HUES6 (cell line): ENCODE measurements around the gene HEPHL1.

ENCODE experiments used
- H3K27ac ChIP-seq: 2 replicates; pipeline ENCODE4 v1.7.0; 2013; ENCODE audit warnings: low read depth, mild to moderate bottlenecking, low read length, inconsistent platforms
- H3K27me3 ChIP-seq: 2 replicates; pipeline ENCODE4 v1.6.1; 2013; ENCODE audit warnings: low read length; ENCODE audit not compliant: control insufficient read depth, insufficient read depth
- H3K36me3 ChIP-seq: 2 replicates; pipeline ENCODE4 v1.6.1; 2013; ENCODE audit warnings: low read length; ENCODE audit not compliant: control insufficient read depth, insufficient read depth
- H3K4me1 ChIP-seq: 2 replicates; pipeline ENCODE4 v1.6.1; 2013; ENCODE audit warnings: low read length; ENCODE audit not compliant: control insufficient read depth, insufficient read depth
- H3K4me3 ChIP-seq: 2 replicates; pipeline ENCODE4 v1.5.1; 2013; ENCODE audit warnings: low read depth, low read length
- H3K9ac ChIP-seq: one replicate; pipeline ENCODE4 v1.6.1; 2013; ENCODE audit warnings: mild to moderate bottlenecking, low read length
- H3K9me3 ChIP-seq: 2 replicates; pipeline ENCODE4 v1.6.1; 2013; ENCODE audit warnings: low read depth, low read length; ENCODE audit not compliant: control insufficient read depth, insufficient read depth

The HEPHL1 gene

GRCh38 chr11:94023856-94024255 is 2.7 kb downstream of the HEPHL1 start:
- no peak overlapping the region for H3K9ac ChIP-seq
- no peaks in the 10 kb centered on the region for H3K36me3 ChIP-seq
- H3K9me3 ChIP-seq = no peaks in the 10 kb centered on the region
- no peak overlapping the region for H3K4me3 ChIP-seq
- H3K4me1 ChIP-seq = no peaks in the 10 kb centered on the region
- H3K27me3 ChIP-seq = no peaks in the 10 kb centered on the region
- no peak overlapping the region for H3K27ac ChIP-seq

- no peak overlapping the region for H3K27ac ChIP-seq
- H3K9me3 ChIP-seq = no peaks in the 10 kb centered on the region
- no peak overlapping the region for H3K9ac ChIP-seq
- no peaks in the 10 kb centered on the region for H3K4me1 ChIP-seq
- no peaks in the 10 kb centered on the region for H3K27me3 ChIP-seq
- H3K4me3 ChIP-seq = no peak overlapping the region
- no peaks in the 10 kb centered on the region for H3K36me3 ChIP-seq
Measured at GRCh38 chr11:94024547-94024946, 3.4 kb downstream of the HEPHL1 start.

- H3K36me3 ChIP-seq = no peaks in the 10 kb centered on the region
- no peak overlapping the region for H3K4me3 ChIP-seq
- no peaks in the 10 kb centered on the region for H3K27me3 ChIP-seq
- no peak overlapping the region for H3K9ac ChIP-seq
- no peaks in the 10 kb centered on the region for H3K4me1 ChIP-seq
- no peak overlapping the region for H3K27ac ChIP-seq
- H3K9me3 ChIP-seq = no peaks in the 10 kb centered on the region
Measured at GRCh38 chr11:94025690-94026394, 4.7 kb downstream of the HEPHL1 start.

GRCh38 chr11:94027210-94027609 is 6.1 kb downstream of the HEPHL1 start:
- no peak overlapping the region for H3K9ac ChIP-seq

GRCh38 chr11:94028436-94028835 is 7.3 kb downstream of the HEPHL1 start:
- no peaks in the 10 kb centered on the region for H3K36me3 ChIP-seq
- H3K4me1 ChIP-seq = no peaks in the 10 kb centered on the region
- H3K4me3 ChIP-seq = no peak overlapping the region
- H3K27me3 ChIP-seq = no peaks in the 10 kb centered on the region
- no peak overlapping the region for H3K27ac ChIP-seq
- H3K9ac ChIP-seq = no peak overlapping the region
- no peaks in the 10 kb centered on the region for H3K9me3 ChIP-seq

More at GRCh38 chr11:94027210-94027609, 6.1 kb downstream of the HEPHL1 start:
- H3K27me3 ChIP-seq = no peaks in the 10 kb centered on the region
- no peak overlapping the region for H3K4me3 ChIP-seq
- no peaks in the 10 kb centered on the region for H3K36me3 ChIP-seq
- H3K9me3 ChIP-seq = no peaks in the 10 kb centered on the region
- H3K4me1 ChIP-seq = no peaks in the 10 kb centered on the region
- H3K27ac ChIP-seq = no peak overlapping the region

- Histone ChIP-seq H3K9ac (no peak overlapping the region), H3K4me1 (no peaks in the 10 kb centered on the region), H3K27ac (no peak overlapping the region), H3K4me3 (no peak overlapping the region), H3K36me3 (no peaks in the 10 kb centered on the region), H3K27me3 (no peaks in the 10 kb centered on the region), H3K9me3 (no peaks in the 10 kb centered on the region)
Measured at GRCh38 chr11:94030059-94030458, 8.9 kb downstream of the HEPHL1 start.

GRCh38 chr11:94031625-94032024 is 10.5 kb downstream of the HEPHL1 start:
- no peaks in the 10 kb centered on the region for H3K4me1 ChIP-seq
- no peaks in the 10 kb centered on the region for H3K36me3 ChIP-seq
- H3K4me3 ChIP-seq = no peak overlapping the region
- H3K27ac ChIP-seq = no peak overlapping the region
- no peak overlapping the region for H3K9ac ChIP-seq
- H3K9me3 ChIP-seq = no peaks in the 10 kb centered on the region
- no peaks in the 10 kb centered on the region for H3K27me3 ChIP-seq

- H3K9ac ChIP-seq = no peak overlapping the region
- no peaks in the 10 kb centered on the region for H3K27me3 ChIP-seq
- H3K4me1 ChIP-seq = no peaks in the 10 kb centered on the region
- H3K9me3 ChIP-seq = no peaks in the 10 kb centered on the region
- H3K4me3 ChIP-seq = no peak overlapping the region
- no peak overlapping the region for H3K27ac ChIP-seq
- no peaks in the 10 kb centered on the region for H3K36me3 ChIP-seq
Measured at GRCh38 chr11:94032066-94032465, 10.9 kb downstream of the HEPHL1 start.

- Histone ChIP-seq H3K9me3 (no peaks in the 10 kb centered on the region), H3K4me3 (no peak overlapping the region), H3K27me3 (no peaks in the 10 kb centered on the region), H3K27ac (no peak overlapping the region), H3K9ac (no peak overlapping the region), H3K4me1 (no peaks in the 10 kb centered on the region), H3K36me3 (no peaks in the 10 kb centered on the region)
Measured at GRCh38 chr11:94032725-94033124, 11.6 kb downstream of the HEPHL1 start.

- H3K9me3 ChIP-seq = no peaks in the 10 kb centered on the region
- no peaks in the 10 kb centered on the region for H3K36me3 ChIP-seq
- no peaks in the 10 kb centered on the region for H3K27me3 ChIP-seq
- H3K4me3 ChIP-seq = no peak overlapping the region
- H3K9ac ChIP-seq = no peak overlapping the region
- no peak overlapping the region for H3K27ac ChIP-seq
- no peaks in the 10 kb centered on the region for H3K4me1 ChIP-seq
Measured at GRCh38 chr11:94034207-94034606, 13.1 kb downstream of the HEPHL1 start.

GRCh38 chr11:94036096-94036495 is 14.9 kb downstream of the HEPHL1 start:
- no peaks in the 10 kb centered on the region for H3K9me3 ChIP-seq
- H3K4me3 ChIP-seq = no peak overlapping the region
- H3K36me3 ChIP-seq = no peaks in the 10 kb centered on the region
- no peak overlapping the region for H3K9ac ChIP-seq
- H3K4me1 ChIP-seq = no peaks in the 10 kb centered on the region
- H3K27ac ChIP-seq = no peak overlapping the region
- H3K27me3 ChIP-seq = no peaks in the 10 kb centered on the region
